Hepatocyte (in vitro differentiated cells): ENCODE data around the gene HMCN1. TPM values are rescaled to one million over a fixed set of nuclear protein-coding genes. Genes with fewer than 3 reads are reported as not detected.

ENCODE experiments used
- DNase-seq: peaks from one replicate; pipeline ENCODE4 v3.0.0-alpha.2; 2016; ENCODE audit warnings: low spot score
- H2AFZ ChIP-seq: fragments of 200-600 bp; sonication (generic); 2 replicates; pipeline ENCODE4 v1.6.0; 2016; ENCODE audit warnings: antibody characterized with exemption, mild to moderate bottlenecking
- H3K27ac ChIP-seq: fragments of 200-600 bp; sonication (generic); 2 replicates; pipeline ENCODE4 v1.5.1; 2016; ENCODE audit warnings: mild to moderate bottlenecking
- H3K27me3 ChIP-seq: fragments of 200-600 bp; sonication (generic); 2 replicates; pipeline ENCODE4 v1.6.1; 2016
- H3K36me3 ChIP-seq: fragments of 200-600 bp; sonication (generic); replicated peaks from 2 replicates; pipeline ENCODE4 v1.5.1; 2016; ENCODE audit warnings: low read depth; ENCODE audit not compliant: insufficient read depth
- H3K4me1 ChIP-seq: fragments of 200-600 bp; sonication (generic); 2 replicates; pipeline ENCODE4 v1.5.1; 2016; ENCODE audit warnings: mild to moderate bottlenecking, moderate library complexity; ENCODE audit not compliant: insufficient read depth
- H3K4me2 ChIP-seq: fragments of 200-600 bp; sonication (generic); 2 replicates; pipeline ENCODE4 v1.6.0; 2016
- H3K4me3 ChIP-seq: fragments of 200-600 bp; sonication (generic); 2 replicates; pipeline ENCODE4 v1.5.1; 2016; ENCODE audit warnings: mild to moderate bottlenecking
- H3K79me2 ChIP-seq: fragments of 200-600 bp; sonication (generic); 2 replicates; pipeline ENCODE4 v1.6.0; 2017; ENCODE audit warnings: mild to moderate bottlenecking
- H3K9me2 ChIP-seq: fragments of 200-600 bp; sonication (generic); replicated peaks from 2 replicates; pipeline ENCODE4 v1.6.0; 2017; ENCODE audit warnings: mild to moderate bottlenecking; ENCODE audit not compliant: insufficient read depth
- H3K9me3 ChIP-seq: fragments of 200-600 bp; sonication (generic); 2 replicates; pipeline ENCODE4 v1.5.1; 2016; ENCODE audit warnings: low read depth, mild to moderate bottlenecking
- H4K20me1 ChIP-seq: fragments of 200-600 bp; sonication (generic); 2 replicates; pipeline ENCODE4 v1.6.0; 2016; ENCODE audit warnings: mild to moderate bottlenecking; ENCODE audit not compliant: insufficient read depth, poor library complexity, severe bottlenecking
- CTCF ChIP-seq: fragments of 200-600 bp; sonication (generic); IDR thresholded peaks from 2 replicates; pipeline ENCODE4 v1.5.1; 2016; ENCODE audit warnings: antibody characterized with exemption, mild to moderate bottlenecking; ENCODE audit not compliant: poor library complexity
- EZH2 ChIP-seq: fragments of 200-600 bp; sonication (generic); IDR thresholded peaks from 2 replicates; pipeline ENCODE4 v1.6.1; 2016; ENCODE audit warnings: antibody characterized with exemption, mild to moderate bottlenecking, borderline replicate concordance
- EZH2phosphoT487 ChIP-seq: fragments of 200-600 bp; sonication (generic); IDR thresholded peaks from one replicate; pipeline ENCODE4 v1.6.1; 2018; ENCODE audit warnings: antibody characterized with exemption, mild to moderate bottlenecking, low read depth, moderate library complexity; ENCODE audit not compliant: unreplicated experiment, severe bottlenecking
- WGBS: methylation state at CpG from one replicate; pipeline ENCODE4 v1.1.6; 2016; ENCODE audit warnings: low lambda C conversion rate; ENCODE audit errors: missing lambda C conversion rate; 5-methylcytosine and 5-hydroxymethylcytosine counted together
- polyA plus RNA-seq: library from polyadenylated mRNA; unstranded; fragments of >200 nt; fragmentation: Nextera tagmentation; extraction: Ambion mirVana; gene quantifications from 2 replicates; pipeline ENCODE4 v1.2.1, GENCODE V29; 2016
- total RNA-seq: library from RNA; depleted of rRNA; stranded (reverse); fragments of >200 nt; gene quantifications from 2 replicates; pipeline ENCODE4 v1.2.3, GENCODE V29; 2014

HMCN1 gene
- total and polyA plus RNA-seq, 2 experiments from 2014 or later: 2.3 to 13.4 TPM

- no peak for TF ChIP-seq EZH2phosphoT487
- peak; percentile 13 for TF ChIP-seq CTCF
- peak; percentile 25 for DNase-seq
- Histone ChIP-seq H2AFZ (no peak overlapping the region), H3K9me2 (no peaks in the 10 kb centered on the region), H3K9me3 (no peaks in the 10 kb centered on the region), H3K27me3 (no peaks in the 10 kb centered on the region), H3K27ac (no peak overlapping the region), H3K36me3 (no peaks in the 10 kb centered on the region), H3K4me2 (no peak overlapping the region), H3K79me2 (no peaks in the 10 kb centered on the region), H4K20me1 (no peaks in the 10 kb centered on the region), H3K4me3 (no peak overlapping the region), H3K4me1 (no peaks in the 10 kb centered on the region)
- WGBS: 29% methylated on average over 4 of the region's 4 CpGs
These were observed 15.2 kb upstream of the HMCN1 start for GRCh38 chr1:185719021-185719420.

- Histone ChIP-seq H3K9me2 (no peaks in the 10 kb centered on the region), H3K36me3 (no peaks in the 10 kb centered on the region), H3K27ac (no peak overlapping the region), H3K79me2 (no peaks in the 10 kb centered on the region), H3K9me3 (no peaks in the 10 kb centered on the region), H3K4me3 (no peak overlapping the region), H3K4me1 (no peaks in the 10 kb centered on the region), H3K4me2 (no peak overlapping the region), H4K20me1 (no peaks in the 10 kb centered on the region), H3K27me3 (no peaks in the 10 kb centered on the region), H2AFZ (no peak overlapping the region)
- 26% methylated on average over 2 of the region's 2 CpGs for WGBS
- peak; percentile 53 for DNase-seq
- TF ChIP-seq EZH2phosphoT487: no peak
- peak; percentile 72 for TF ChIP-seq CTCF
- TF ChIP-seq EZH2: no peak
These were observed 13.4 kb upstream of the HMCN1 start for GRCh38 chr1:185720633-185721272.

GRCh38 chr1:185721553-185721952, 12.6 kb upstream of the HMCN1 start:
- H4K20me1 ChIP-seq: no peaks in the 10 kb centered on the region

More at GRCh38 chr1:185721553-185721952, 12.6 kb upstream of the HMCN1 start:
- Histone ChIP-seq H3K4me3 (no peak overlapping the region), H3K4me2 (no peak overlapping the region), H3K36me3 (no peaks in the 10 kb centered on the region), H2AFZ (no peak overlapping the region), H3K9me2 (no peaks in the 10 kb centered on the region), H3K27ac (no peak overlapping the region), H3K27me3 (no peaks in the 10 kb centered on the region), H3K4me1 (no peaks in the 10 kb centered on the region), H3K79me2 (no peaks in the 10 kb centered on the region), H3K9me3 (no peaks in the 10 kb centered on the region)
- DNase-seq: no peak
- no peak for TF ChIP-seq EZH2
- no peak for TF ChIP-seq EZH2phosphoT487
- no peak for TF ChIP-seq CTCF
